Measurements from ENCODE around the gene PRKCD.
A peak's percentile ranks its signal among the peaks of the same experiment; 100 is the strongest.

Gene PRKCD

DNA sequence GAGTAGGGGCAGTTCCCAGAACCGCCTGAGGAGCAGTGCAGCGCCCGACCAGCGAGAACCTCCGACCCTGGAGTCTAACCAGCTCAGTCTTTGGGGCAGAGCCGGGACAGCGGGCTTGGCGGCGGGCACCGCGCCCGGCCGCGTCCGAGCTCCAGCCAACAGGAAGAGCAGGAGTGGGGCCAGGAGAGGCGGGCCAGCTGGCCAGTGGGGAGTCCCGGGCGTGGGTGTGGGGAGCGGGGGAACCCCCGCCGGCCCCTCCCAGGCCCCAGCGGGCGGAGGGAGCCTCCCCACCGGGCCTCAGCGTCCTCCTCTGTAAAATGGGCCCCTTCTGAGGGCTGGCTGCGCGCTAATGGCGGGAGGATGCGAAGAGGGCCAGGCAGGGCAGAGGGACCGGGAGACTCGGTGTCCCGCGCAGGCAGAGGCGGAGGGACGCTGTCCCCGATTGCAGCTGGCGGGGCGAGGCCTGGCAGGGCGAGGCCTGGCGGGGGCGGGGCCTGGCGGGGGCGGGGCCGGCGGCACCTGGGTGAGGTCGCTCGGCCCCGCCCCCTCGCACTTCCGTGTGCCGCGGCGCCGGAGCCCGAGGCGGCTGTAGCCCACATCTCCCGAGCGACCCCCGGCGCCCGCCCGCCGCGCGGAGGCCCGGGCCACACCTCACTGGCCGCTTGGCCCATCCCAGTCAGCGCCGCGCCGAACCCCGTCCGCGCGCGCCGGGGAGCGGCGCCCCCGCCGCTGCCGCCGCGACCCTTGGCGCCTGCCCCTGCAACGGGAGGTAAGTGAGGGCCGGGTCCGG is at the start of gene PRKCD:
TSS of gene PRKCD (plus strand) at position 550 of the 790 bp plus-strand sequence. CDS start 17,214 bp downstream, outside the sequence.
- Mint-ChIP-seq H3K27ac (peak within 1 kb of the TSS; percentile 82), H3K4me3 (peak within 1 kb of the TSS; percentile 89), H3K9me3 (no peaks in the 10 kb centered on the region), H3K27me3 (ENCODE audit: low read depth) (peaks cover 37% of the 10 kb centered on the region), H3K4me1 (ENCODE audit: low read depth) (peaks cover 25% of the 10 kb centered on the region), H3K36me3 (ENCODE audit: low read depth) (no peaks in the 10 kb centered on the region)
- DNase-seq (ENCODE audit: low spot score), result peak; percentile 74

- DNase-seq (ENCODE audit: low spot score), result no peak
- Mint-ChIP-seq H3K9me3 (no peaks in the 10 kb centered on the region), H3K27ac (no peak overlapping the region), H3K4me1 (ENCODE audit: low read depth) (peaks cover 24% of the 10 kb centered on the region), H3K4me3 (no peak overlapping the region), H3K36me3 (ENCODE audit: low read depth) (peaks cover 24% of the 10 kb centered on the region), H3K27me3 (ENCODE audit: low read depth) (no peaks in the 10 kb centered on the region)
These were observed 49.2 kb upstream of the PRKCD start for GRCh38 chr3:53111822-53112221.

DNA sequence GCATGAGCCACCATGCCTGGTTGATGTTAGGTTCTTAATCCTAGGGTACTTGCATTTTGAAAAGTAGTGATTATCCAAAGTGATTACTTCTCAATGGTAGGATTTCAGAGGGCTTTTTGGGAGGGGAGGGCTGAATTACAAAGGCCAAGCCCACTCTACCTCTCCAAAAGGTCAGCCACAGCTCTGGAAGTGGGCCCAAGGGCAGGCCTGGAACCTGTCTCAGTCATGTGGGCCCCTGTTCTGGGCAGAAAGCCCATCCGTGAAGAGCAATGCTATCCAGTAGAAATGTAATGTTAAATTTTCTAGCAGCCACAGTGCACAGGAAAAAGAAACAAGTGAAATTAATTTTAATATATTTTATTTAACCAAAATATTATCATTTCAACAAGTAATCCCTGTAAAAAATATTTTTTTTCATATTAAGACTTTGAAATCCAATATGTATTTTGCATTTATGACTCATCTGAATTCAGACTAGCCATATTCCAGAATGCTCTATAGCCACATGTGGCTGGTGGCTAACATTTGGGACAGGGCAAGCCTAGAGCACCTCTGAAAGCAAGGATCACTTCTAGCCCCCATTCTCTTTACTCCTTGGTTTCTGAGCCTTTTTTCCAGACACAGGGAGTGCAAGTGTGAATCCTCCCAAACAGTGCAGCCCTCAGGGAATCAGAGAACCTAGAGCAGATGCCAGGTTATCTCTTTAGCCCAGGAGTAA is 47.6 kb upstream of the PRKCD start:
- H3K27me3 Mint-ChIP-seq (ENCODE audit: low read depth), result no peaks in the 10 kb centered on the region
- no peak for DNase-seq (ENCODE audit: low spot score)
- no peaks in the 10 kb centered on the region for H3K9me3 Mint-ChIP-seq
- no peak overlapping the region for H3K27ac Mint-ChIP-seq
- no peak overlapping the region for H3K4me3 Mint-ChIP-seq
- H3K36me3 Mint-ChIP-seq (ENCODE audit: low read depth), result peaks cover 28% of the 10 kb centered on the region
- peaks cover 20% of the 10 kb centered on the region for H3K4me1 Mint-ChIP-seq (ENCODE audit: low read depth)

DNA sequence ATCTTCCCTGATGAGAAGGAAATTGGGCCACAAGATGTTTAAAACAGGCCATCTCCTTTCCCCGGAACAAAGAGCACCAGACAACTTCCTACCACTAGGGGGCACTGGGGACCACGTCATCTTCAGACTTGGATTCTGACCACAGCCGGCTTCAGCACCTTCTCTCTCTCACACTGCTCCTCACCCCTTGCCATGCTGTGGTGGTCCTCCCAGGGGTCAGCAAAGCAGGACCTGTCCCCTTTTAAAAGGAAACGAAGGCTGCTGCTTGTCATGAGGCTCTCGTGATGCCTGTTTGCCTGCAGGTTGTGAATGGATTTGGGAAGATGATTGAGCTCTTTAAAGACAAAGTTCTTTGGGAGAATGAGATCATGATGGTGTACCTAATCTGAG is 47.0 kb upstream of the PRKCD start:
- H3K9me3 Mint-ChIP-seq, result no peaks in the 10 kb centered on the region
- no peak overlapping the region for H3K4me3 Mint-ChIP-seq

DNA sequence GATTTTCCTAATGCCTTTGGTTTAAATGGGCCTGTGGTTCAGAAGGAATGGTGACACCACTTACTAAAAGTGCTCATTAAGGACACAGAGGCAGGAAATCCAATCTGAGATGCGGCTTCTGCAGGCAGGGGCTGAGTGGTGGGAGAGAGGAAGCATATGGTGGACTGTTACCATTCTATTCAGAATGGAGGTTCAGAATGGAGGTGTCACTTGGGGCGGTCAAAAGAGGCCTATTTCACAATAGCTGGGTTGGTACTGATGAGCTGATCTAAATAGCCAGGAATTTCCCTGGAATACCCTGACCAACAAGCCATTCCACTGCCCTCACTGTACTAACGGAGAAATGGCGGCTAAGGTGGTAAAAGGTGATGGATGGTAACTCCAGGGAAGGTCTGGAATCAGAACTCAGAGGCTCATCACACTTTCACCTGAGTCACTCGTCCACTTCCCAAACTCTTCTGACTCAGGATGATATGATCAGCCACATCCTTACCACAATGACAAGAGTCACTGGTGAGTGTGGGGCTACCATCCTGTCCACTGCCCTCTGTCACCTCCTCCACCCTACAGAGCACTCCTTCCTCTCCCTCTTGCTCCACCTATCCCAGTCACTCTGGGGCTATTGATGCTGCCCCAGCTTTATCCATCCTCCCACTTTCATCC is 46.5 kb upstream of the PRKCD start:
- no peak overlapping the region for H3K27ac Mint-ChIP-seq
- H3K4me1 Mint-ChIP-seq (ENCODE audit: low read depth), result peaks cover 15% of the 10 kb centered on the region
- peaks cover 26% of the 10 kb centered on the region for H3K36me3 Mint-ChIP-seq (ENCODE audit: low read depth)
- no peaks in the 10 kb centered on the region for H3K9me3 Mint-ChIP-seq
- DNase-seq (ENCODE audit: low spot score), result peak; percentile 51
- H3K4me3 Mint-ChIP-seq, result no peak overlapping the region
- H3K27me3 Mint-ChIP-seq (ENCODE audit: low read depth), result no peaks in the 10 kb centered on the region

More for the DNA sequence above, 47.0 kb upstream of the PRKCD start:
- H3K4me1 Mint-ChIP-seq (ENCODE audit: low read depth), result peaks cover 18% of the 10 kb centered on the region
- H3K36me3 Mint-ChIP-seq (ENCODE audit: low read depth), result peaks cover 29% of the 10 kb centered on the region
- DNase-seq (ENCODE audit: low spot score), result peak; percentile 74
- H3K27ac Mint-ChIP-seq, result no peak overlapping the region
- no peaks in the 10 kb centered on the region for H3K27me3 Mint-ChIP-seq (ENCODE audit: low read depth)

DNA sequence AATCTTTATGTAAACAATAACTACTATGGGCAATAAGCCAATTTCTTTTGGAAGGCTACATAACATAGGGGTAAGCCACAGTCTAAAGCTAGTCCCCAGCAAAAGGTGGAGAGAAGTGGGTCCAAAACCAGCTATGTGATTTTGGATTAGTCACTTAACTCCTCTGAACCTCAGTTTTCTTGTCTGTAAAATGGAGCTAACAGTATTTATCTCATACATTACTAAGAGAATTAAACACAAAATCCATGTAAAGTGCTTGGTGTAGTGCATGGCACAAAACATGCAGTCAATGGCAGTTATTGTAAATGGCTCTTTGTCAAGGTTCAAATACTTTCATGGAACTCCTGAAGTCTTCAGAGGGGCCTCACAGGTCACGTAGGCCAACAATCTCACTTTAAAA is 44.1 kb upstream of the PRKCD start:
- no peaks in the 10 kb centered on the region for H3K9me3 Mint-ChIP-seq
- peaks cover under 1% of the 10 kb centered on the region for H3K4me1 Mint-ChIP-seq (ENCODE audit: low read depth)
- peaks cover 26% of the 10 kb centered on the region for H3K36me3 Mint-ChIP-seq (ENCODE audit: low read depth)
- H3K4me3 Mint-ChIP-seq, result no peak overlapping the region
- no peaks in the 10 kb centered on the region for H3K27me3 Mint-ChIP-seq (ENCODE audit: low read depth)
- no peak for DNase-seq (ENCODE audit: low spot score)
- no peak overlapping the region for H3K27ac Mint-ChIP-seq

DNA sequence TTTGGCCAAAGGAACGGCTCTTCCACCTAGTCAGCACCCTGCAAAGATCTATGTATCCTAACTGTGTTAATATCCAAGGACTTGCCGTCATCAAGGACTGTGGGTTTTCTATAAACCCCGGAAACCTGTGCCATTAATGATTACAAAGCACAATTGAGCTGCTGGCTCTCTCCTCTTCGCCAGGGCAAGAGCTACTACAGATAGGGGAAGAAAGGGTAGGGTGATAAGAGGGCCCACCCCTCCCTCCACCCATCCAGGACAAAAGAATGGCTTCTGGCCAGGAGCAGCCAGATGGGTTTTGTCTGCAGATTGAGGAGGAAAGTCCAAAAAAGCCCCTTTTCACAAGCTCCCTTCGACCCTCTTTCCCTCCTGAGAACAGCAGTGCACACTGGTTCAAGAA is 40.7 kb upstream of the PRKCD start:
- Mint-ChIP-seq H3K4me1 (ENCODE audit: low read depth) (no peaks in the 10 kb centered on the region), H3K9me3 (no peaks in the 10 kb centered on the region), H3K27ac (no peak overlapping the region), H3K4me3 (no peak overlapping the region), H3K36me3 (ENCODE audit: low read depth) (peaks cover 47% of the 10 kb centered on the region), H3K27me3 (ENCODE audit: low read depth) (no peaks in the 10 kb centered on the region)
- no peak for DNase-seq (ENCODE audit: low spot score)

- no peaks in the 10 kb centered on the region for H3K27me3 Mint-ChIP-seq (ENCODE audit: low read depth)
- no peaks in the 10 kb centered on the region for H3K9me3 Mint-ChIP-seq
- peaks cover 49% of the 10 kb centered on the region for H3K36me3 Mint-ChIP-seq (ENCODE audit: low read depth)
- no peak overlapping the region for H3K27ac Mint-ChIP-seq
- H3K4me3 Mint-ChIP-seq, result no peak overlapping the region
- DNase-seq (ENCODE audit: low spot score), result no peak
- H3K4me1 Mint-ChIP-seq (ENCODE audit: low read depth), result no peaks in the 10 kb centered on the region
These were observed 38.6 kb upstream of the PRKCD start for GRCh38 chr3:53122255-53122932.

- Mint-ChIP-seq H3K27ac (no peak overlapping the region), H3K27me3 (ENCODE audit: low read depth) (no peaks in the 10 kb centered on the region), H3K4me3 (no peak overlapping the region), H3K36me3 (ENCODE audit: low read depth) (peaks cover 47% of the 10 kb centered on the region), H3K4me1 (ENCODE audit: low read depth) (no peaks in the 10 kb centered on the region), H3K9me3 (no peaks in the 10 kb centered on the region)
- DNase-seq (ENCODE audit: low spot score), result no peak
These were observed 38.1 kb upstream of the PRKCD start for GRCh38 chr3:53122933-53123305.

- Mint-ChIP-seq H3K9me3 (no peaks in the 10 kb centered on the region), H3K4me3 (no peak overlapping the region), H3K36me3 (ENCODE audit: low read depth) (peaks cover 41% of the 10 kb centered on the region), H3K4me1 (ENCODE audit: low read depth) (no peaks in the 10 kb centered on the region), H3K27me3 (ENCODE audit: low read depth) (no peaks in the 10 kb centered on the region), H3K27ac (no peak overlapping the region)
- DNase-seq (ENCODE audit: low spot score), result no peak
These were observed 37.5 kb upstream of the PRKCD start for GRCh38 chr3:53123510-53123909.

DNA sequence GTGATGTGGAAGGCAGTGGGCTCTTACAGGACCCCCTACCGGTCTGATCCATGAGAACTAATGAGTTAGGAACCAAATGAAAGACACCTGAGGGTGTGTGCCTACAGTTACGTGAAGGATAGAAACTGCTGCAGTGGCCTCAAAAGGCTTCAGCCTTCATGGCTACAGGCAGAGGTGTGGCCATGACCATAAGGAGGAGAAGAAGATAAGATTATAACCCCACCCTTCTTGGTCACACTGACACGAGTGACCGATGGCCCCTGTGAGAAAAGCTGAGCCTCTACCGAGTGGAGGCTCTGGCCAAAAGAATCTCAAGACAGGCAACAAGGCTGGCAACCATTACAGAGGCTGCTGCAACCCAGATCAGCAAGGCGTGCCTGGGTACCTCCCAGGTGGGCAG is 37.1 kb upstream of the PRKCD start:
- Mint-ChIP-seq H3K9me3 (no peaks in the 10 kb centered on the region), H3K36me3 (ENCODE audit: low read depth) (peaks cover 39% of the 10 kb centered on the region), H3K27ac (no peak overlapping the region), H3K27me3 (ENCODE audit: low read depth) (no peaks in the 10 kb centered on the region), H3K4me3 (no peak overlapping the region), H3K4me1 (ENCODE audit: low read depth) (peaks cover 4% of the 10 kb centered on the region)
- DNase-seq (ENCODE audit: low spot score), result no peak

GRCh38 chr3:53126601-53127000 is 34.4 kb upstream of the PRKCD start:
- Mint-ChIP-seq H3K4me3 (no peak overlapping the region), H3K36me3 (ENCODE audit: low read depth) (peaks cover 31% of the 10 kb centered on the region), H3K9me3 (no peaks in the 10 kb centered on the region), H3K4me1 (ENCODE audit: low read depth) (peaks cover 18% of the 10 kb centered on the region), H3K27ac (no peak overlapping the region), H3K27me3 (ENCODE audit: low read depth) (no peaks in the 10 kb centered on the region)
- no peak for DNase-seq (ENCODE audit: low spot score)

GRCh38 chr3:53129344-53129743 is 31.7 kb upstream of the PRKCD start:
- DNase-seq (ENCODE audit: low spot score), result no peak

More at GRCh38 chr3:53129344-53129743, 31.7 kb upstream of the PRKCD start:
- H3K27me3 Mint-ChIP-seq (ENCODE audit: low read depth), result no peaks in the 10 kb centered on the region
- peaks cover 18% of the 10 kb centered on the region for H3K4me1 Mint-ChIP-seq (ENCODE audit: low read depth)
- peaks cover 14% of the 10 kb centered on the region for H3K36me3 Mint-ChIP-seq (ENCODE audit: low read depth)
- H3K4me3 Mint-ChIP-seq, result peak overlapping the region; percentile 96
- peak overlapping the region; percentile 96 for H3K27ac Mint-ChIP-seq
- H3K9me3 Mint-ChIP-seq, result no peaks in the 10 kb centered on the region

Measured in T-helper 2 cell treated with Interferon-gamma antibody and Interleukin-4, amounts not matched to agents 5 μg/mL and 100 μg/mL, for 36 hours (primary cell).